Erythroblast (primary cell): Measurements from ENCODE around the gene ANKRD55.
"Not testable (repeated sequence)": the region's sequence is repeated elsewhere in the genome, so short reads cannot be mapped to it uniquely, and the experiment has no call there.

Source experiments
- DNase-seq, 2 experiments: peaks; one replicate each; lab custom pipeline; 2025; lab: John Stamatoyannopoulos, UW
- GATA1 ChIP-seq: IDR thresholded peaks from 2 replicates; pipeline ENCODE4 v1.6.1; 2011; ENCODE audit warnings: low read depth, mild to moderate bottlenecking, control low read depth, low read length, moderate library complexity
- POLR2A ChIP-seq: IDR thresholded peaks from 2 replicates; pipeline ENCODE4 v1.6.1; 2011; ENCODE audit warnings: mild to moderate bottlenecking, low read length

Gene ANKRD55

DNA sequence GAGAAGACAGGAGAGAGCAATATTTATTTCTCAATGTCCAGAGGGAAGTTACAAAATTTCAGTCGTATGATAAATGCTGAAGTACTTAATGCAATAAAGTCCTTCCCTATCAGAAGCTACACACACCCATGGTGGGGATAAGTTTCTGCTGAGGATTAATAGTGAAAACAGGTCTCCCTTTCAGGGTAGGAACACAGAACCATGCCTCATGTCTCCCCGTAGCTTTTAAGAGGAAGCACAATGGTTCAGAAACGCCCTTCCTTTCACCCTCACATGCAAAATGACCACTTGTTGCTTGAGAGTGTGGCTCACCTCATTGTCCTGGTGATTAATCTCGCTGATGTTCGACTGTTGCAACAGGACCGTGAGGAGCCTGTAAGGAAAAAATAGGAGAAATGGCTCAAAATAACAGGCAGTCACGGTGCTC lies 73.6 kb downstream of the ANKRD55 start:
- TF ChIP-seq POLR2A = no peak
- TF ChIP-seq GATA1 = no peak
- DNase-seq = no peak

DNA sequence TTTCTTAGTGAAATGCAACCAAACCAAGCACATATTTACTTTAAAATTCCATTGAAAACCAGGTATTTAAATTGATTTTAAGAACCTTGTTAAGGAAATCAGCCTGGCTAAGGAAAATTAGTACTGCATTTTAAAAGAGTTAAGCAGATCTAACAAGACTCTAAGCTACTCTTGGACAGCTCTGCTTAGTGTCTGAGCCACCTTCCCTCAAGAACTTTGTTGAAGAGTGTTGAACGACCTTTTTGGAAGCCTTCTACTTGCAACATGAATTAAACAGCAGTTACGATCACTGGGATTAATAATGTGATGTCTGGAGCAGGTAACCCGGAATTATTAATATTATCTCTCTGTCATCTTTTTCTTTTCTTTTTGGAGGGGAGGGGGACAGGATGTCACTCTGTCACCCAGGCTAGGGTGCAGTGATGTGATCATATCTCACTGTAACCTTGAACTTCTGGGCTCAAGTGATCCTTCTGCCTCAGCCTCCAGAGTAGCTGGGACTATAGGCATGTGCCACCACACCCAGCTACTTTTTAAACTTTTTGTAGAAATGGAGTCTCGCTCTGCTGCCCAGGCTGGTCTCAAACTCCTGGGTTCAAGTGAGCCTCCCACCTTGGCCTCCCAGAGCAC lies 74.7 kb downstream of the ANKRD55 start:
- DNase-seq = no peak
- TF ChIP-seq POLR2A (no peak), GATA1 (no peak)

DNA sequence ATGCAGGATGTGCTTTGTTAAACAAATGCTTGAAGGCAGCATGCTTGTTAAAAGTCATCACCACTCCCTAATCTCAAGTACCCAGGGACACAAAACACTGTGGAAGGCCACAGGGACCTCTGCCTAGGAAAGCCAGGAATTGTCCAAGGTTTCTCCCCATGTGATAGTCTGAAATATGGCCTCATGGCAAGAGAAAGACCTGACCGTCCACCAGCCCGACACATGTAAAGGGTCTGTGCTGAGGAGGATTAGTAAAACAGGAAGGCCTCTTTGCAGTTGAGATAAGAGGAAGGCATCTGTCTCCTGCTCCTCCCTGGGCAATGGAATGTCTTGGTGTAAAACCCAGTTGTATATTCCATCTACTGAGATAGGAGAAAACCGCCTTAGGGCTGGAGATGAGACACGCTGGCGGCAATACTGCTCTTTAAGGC lies 75.9 kb downstream of the ANKRD55 start:
- not testable (repeated sequence) for DNase-seq

GRCh38 chr5:56156585-56157190 lies 76.4 kb downstream of the ANKRD55 start:
- DNase-seq = not testable (repeated sequence)

DNA sequence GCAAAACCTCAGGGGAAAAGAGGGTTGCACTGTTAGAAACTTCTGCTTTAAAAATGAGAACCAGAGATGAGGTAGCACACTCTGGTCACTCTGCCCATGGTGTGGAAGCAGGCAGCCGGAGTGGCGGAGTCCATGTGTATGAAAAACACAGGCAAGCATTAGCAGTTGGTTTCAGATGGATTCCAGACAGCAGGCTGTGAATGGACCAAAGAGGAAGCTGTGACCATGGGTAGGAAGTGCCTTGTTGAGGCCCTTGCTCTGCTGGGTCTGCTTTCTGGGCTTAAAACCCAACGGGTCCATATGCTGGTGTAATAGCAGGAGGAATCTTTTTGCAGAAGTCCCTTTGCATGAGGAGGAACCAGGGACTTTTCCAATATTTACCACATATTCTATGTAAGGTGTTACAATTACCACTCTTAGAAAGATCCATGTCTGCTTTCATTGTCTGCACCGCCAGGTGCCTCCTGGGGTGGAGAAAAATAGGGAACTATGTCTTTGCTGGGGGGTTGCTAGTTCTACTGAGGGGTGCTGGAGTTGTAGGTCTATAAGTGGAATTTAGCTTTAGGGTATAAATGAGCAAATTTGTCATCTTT lies 77.0 kb downstream of the ANKRD55 start:
- peak in 1 of 2 experiments; percentile 9 for DNase-seq
- no peak for TF ChIP-seq POLR2A

GRCh38 chr5:56154732-56155484 lies 78.2 kb downstream of the ANKRD55 start:
- TF ChIP-seq POLR2A = no peak
- no peak for TF ChIP-seq GATA1
- no peak for DNase-seq

DNA sequence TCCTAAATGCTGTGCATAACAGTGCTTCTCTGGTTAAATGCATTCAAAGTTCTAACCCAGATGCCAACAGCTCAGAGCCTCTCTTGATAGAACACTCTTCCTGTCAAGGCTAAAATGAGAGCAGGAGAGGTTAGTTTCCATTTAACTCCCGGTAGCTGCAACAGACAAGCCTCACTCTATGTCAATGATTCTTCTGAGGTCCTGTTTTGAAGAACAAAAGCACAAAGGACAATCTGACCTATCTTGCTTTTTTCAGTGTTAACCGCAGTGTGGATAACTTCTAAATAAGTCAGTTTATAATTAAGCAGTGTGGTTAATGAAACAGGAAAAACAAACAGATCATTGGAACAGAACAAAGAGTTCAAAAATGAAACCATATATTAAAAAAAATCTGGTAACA lies 80.7 kb downstream of the ANKRD55 start:
- DNase-seq = no peak
- no peak for TF ChIP-seq GATA1
- TF ChIP-seq POLR2A = no peak

DNA sequence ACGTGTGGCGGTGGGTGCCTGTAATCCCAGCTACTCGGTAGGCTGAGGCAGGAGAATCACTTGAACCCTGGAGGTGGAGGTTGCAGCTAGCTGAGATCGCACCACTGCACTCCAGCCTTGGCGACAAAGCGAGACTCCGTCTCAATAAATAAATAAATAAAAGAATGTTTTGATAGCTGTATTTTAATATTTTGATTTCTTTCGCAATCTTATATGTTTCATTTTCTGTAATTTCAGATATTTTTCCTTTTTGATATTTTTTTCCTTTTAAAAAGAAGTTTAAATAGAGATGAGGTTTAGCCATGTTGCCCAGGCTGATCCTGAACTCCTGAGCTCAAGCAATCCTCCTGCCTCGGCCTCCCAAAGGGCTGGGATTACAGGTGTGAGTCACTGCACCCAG lies 82.4 kb downstream of the ANKRD55 start:
- not testable (repeated sequence) for DNase-seq

DNA sequence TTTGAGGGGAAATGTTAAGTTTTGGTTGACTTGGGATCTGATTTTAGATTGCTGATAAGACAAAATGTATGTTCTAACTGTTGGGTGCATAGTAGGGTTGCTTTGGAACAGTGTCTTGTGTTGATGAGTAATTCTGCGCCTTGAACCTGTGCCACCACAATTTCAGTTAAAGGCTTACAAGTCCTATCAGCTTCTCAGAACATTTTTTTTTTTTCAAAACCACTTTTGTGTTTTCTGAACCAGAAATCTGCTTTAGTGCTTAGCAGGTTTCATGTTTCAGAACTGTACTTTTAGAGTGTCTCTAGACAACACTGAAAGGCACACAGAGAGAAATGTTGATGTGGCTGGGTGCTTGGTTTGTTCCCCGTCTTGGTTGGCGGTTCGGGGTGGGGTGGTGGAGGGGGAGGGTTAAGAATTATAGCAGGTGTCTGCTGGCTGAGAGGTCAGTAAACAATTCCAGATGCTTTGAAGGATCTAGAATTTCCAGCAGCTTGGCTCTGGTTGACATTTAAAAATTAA lies 84.6 kb downstream of the ANKRD55 start:
- no peak for DNase-seq
- no peak for TF ChIP-seq GATA1
- no peak for TF ChIP-seq POLR2A

DNA sequence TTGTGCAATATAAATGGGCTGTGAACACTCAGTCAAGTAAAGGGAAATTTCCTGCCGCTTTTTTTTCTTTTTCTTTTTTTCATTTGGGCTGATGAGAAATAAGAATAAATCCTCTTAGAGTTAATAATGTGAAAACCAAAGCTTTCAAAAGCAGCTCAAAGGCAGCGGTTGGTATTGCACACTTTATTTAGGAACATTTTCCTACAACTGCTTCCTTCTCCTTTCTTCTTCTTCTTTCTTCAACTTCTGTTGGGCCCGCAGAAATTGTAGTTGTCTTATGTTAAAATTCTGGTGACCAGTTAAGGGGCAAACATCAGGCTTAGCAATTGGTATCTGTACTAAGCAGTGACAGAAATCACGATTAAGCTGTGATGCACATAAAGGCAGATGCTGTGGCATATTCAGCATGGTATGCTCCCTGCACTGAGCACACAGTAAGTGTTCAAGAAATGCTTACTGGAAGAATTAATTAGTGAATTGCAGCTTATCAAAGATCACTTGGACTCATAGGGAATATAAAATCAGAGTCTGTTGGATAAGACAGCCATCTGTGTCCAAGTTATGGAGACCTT lies 85.4 kb downstream of the ANKRD55 start:
- no peak for DNase-seq
- TF ChIP-seq POLR2A (no peak), GATA1 (no peak)

GRCh38 chr5:56147106-56147505 lies 86.0 kb downstream of the ANKRD55 start:
- no peak for DNase-seq

DNA sequence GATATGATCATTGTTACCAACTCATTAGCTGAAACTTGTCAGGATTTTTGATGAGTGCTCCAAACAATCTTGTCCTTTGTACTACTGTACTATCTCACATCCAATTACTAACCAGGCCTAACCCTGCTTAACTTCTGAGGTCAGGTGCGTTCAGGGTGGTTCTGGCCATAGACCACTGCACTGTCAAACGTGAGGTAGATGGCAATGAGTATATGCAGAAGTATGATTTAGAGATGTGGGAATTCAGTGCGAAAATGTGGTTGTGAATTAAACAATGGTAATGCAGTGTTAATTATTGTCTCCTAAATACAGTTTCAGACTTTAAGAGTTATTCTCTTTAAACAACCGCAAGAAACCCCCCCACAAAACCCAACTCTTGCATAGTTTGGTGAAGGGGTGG lies 86.5 kb downstream of the ANKRD55 start:
- no peak for DNase-seq
- no peak for TF ChIP-seq POLR2A
- no peak for TF ChIP-seq GATA1

More at GRCh38 chr5:56147106-56147505, 86.0 kb downstream of the ANKRD55 start:
- TF ChIP-seq GATA1 (no peak), POLR2A (no peak)

DNA sequence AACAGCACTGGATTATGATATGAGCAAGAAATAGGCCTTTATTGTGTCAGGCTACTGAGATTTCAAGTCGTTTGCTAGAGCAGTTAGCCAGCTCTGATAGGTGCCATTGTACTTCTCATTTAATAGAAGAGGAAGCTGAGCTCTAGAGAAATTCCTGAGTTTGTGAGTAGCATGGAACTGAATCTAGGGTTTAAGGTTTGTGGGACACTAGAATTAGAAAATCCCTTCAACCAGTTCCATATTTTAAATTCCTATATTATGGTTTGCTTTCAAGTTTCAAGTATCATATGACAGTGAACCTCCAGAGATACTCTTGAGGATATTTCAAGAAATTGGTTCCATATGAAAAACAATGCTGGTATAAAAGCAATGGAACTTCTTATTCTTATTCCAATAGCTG lies 87.6 kb downstream of the ANKRD55 start:
- TF ChIP-seq GATA1 (no peak), POLR2A (no peak)
- no peak for DNase-seq

- DNase-seq = no peak
- TF ChIP-seq GATA1 = no peak
- TF ChIP-seq POLR2A = no peak
Observed at GRCh38 chr5:56145106-56145505, 88.0 kb downstream of the ANKRD55 start.
